ENCODE data around the gene ASPSCR1. TPM values are rescaled to one million over a fixed set of nuclear protein-coding genes. Genes with fewer than 3 reads are reported as not detected.

Gene ASPSCR1
- total RNA-seq, 2 donors from 2014 or later, result 17.9 to 57.4 TPM

GRCh38 chr17:82047379-82047778 lies 70.0 kb downstream of the ASPSCR1 start:
- no peak for ATAC-seq
- Histone ChIP-seq H3K27ac (no peak overlapping the region), H3K4me1 (peaks cover 22% of the 10 kb centered on the region), H3K4me3 (no peak overlapping the region), H3K36me3 (replicated peaks in 1 of 2; ENCODE audit: insufficient read depth in 1 of 2, low read depth in 2 of 2) (no peaks in the 10 kb centered on the region), H3K27me3 (no peaks in the 10 kb centered on the region), H3K9me3 (no peaks in the 10 kb centered on the region)
- no peak for TF ChIP-seq POLR2A (IDR thresholded peaks at IDR 0.05)
- no peak for TF ChIP-seq CTCF (IDR thresholded peaks at IDR 0.05)
- 88 to 90% methylated on average over 21 to 24 of the region's 24 CpGs for WGBS, 2 donors
- intact Hi-C loops (cut with DNase I), result no loop called here
- DNase-seq, result no peak

- Histone ChIP-seq H3K9me3 (no peaks in the 10 kb centered on the region), H3K4me3 (no peak overlapping the region), H3K36me3 (replicated peaks in 1 of 2; ENCODE audit: insufficient read depth in 1 of 2, low read depth in 2 of 2) (no peaks in the 10 kb centered on the region), H3K27ac (no peak overlapping the region), H3K4me1 (peaks cover 29% of the 10 kb centered on the region), H3K27me3 (no peaks in the 10 kb centered on the region)
- DNase-seq (no peak), ATAC-seq (no peak)
- intact Hi-C loops (cut with DNase I), result no loop called here
- TF ChIP-seq POLR2A (IDR thresholded peaks at IDR 0.05) (no peak), CTCF (IDR thresholded peaks at IDR 0.05) (no peak)
- 81 to 91% methylated on average over 9 to 21 of the region's 25 CpGs for WGBS, 2 donors
Observed at GRCh38 chr17:82047914-82048570, 70.6 kb downstream of the ASPSCR1 start.

- Histone ChIP-seq H3K36me3 (replicated peaks in 1 of 2; ENCODE audit: insufficient read depth in 1 of 2, low read depth in 2 of 2) (no peaks in the 10 kb centered on the region), H3K27ac (no peak overlapping the region), H3K27me3 (no peaks in the 10 kb centered on the region), H3K4me3 (no peak overlapping the region), H3K4me1 (peaks cover 34% of the 10 kb centered on the region), H3K9me3 (no peaks in the 10 kb centered on the region)
- WGBS, 2 donors, result 86 to 87% methylated on average over 19 to 20 of the region's 20 CpGs
- no peak for ATAC-seq
- intact Hi-C loops (cut with DNase I), result no loop called here
- no peak for DNase-seq
- TF ChIP-seq CTCF (IDR thresholded peaks at IDR 0.05) (no peak), POLR2A (IDR thresholded peaks at IDR 0.05) (no peak)
Observed at GRCh38 chr17:82048571-82048971, 71.1 kb downstream of the ASPSCR1 start.

- no peak for DNase-seq
- intact Hi-C loops (cut with DNase I), result no loop called here
- Histone ChIP-seq H3K4me3 (no peak overlapping the region), H3K9me3 (no peaks in the 10 kb centered on the region), H3K27ac (no peak overlapping the region), H3K36me3 (replicated peaks in 1 of 2; ENCODE audit: insufficient read depth in 1 of 2, low read depth in 2 of 2) (no peaks in the 10 kb centered on the region), H3K27me3 (no peaks in the 10 kb centered on the region), H3K4me1 (peaks cover 38% of the 10 kb centered on the region)
- TF ChIP-seq CTCF (IDR thresholded peaks at IDR 0.05), result no peak
- no peak for TF ChIP-seq POLR2A (IDR thresholded peaks at IDR 0.05)
- no peak for ATAC-seq
- WGBS, 2 donors, result 79 to 82% methylated on average over 6 to 8 of the region's 8 CpGs
Observed at GRCh38 chr17:82049106-82049505, 71.7 kb downstream of the ASPSCR1 start.

- no peak overlapping the region for H3K27ac ChIP-seq
- no peaks in the 10 kb centered on the region for H3K36me3 ChIP-seq (replicated peaks in 1 of 2; ENCODE audit: insufficient read depth in 1 of 2, low read depth in 2 of 2)
- DNase-seq, result no peak
- H3K4me3 ChIP-seq, result no peak overlapping the region
- no peak for ATAC-seq
- no peaks in the 10 kb centered on the region for H3K9me3 ChIP-seq
- WGBS, 2 donors, result 93 to 100% methylated on average over 3 to 11 of the region's 16 CpGs
- intact Hi-C loops (cut with DNase I), result no loop called here
- H3K4me1 ChIP-seq, result peaks cover 38% of the 10 kb centered on the region
- no peaks in the 10 kb centered on the region for H3K27me3 ChIP-seq
- TF ChIP-seq POLR2A (IDR thresholded peaks at IDR 0.05) (no peak), CTCF (IDR thresholded peaks at IDR 0.05) (no peak)
Observed at GRCh38 chr17:82049521-82049971, 72.1 kb downstream of the ASPSCR1 start.

Data from body of pancreas (tissue), 4 donors.